NCI-H2107 (cell line): Measurements from ENCODE around the gene STAT6.

Experiments
- DNase-seq: peaks from one replicate; lab custom pipeline; 2025; lab: John Stamatoyannopoulos, UW

The STAT6 gene

DNA sequence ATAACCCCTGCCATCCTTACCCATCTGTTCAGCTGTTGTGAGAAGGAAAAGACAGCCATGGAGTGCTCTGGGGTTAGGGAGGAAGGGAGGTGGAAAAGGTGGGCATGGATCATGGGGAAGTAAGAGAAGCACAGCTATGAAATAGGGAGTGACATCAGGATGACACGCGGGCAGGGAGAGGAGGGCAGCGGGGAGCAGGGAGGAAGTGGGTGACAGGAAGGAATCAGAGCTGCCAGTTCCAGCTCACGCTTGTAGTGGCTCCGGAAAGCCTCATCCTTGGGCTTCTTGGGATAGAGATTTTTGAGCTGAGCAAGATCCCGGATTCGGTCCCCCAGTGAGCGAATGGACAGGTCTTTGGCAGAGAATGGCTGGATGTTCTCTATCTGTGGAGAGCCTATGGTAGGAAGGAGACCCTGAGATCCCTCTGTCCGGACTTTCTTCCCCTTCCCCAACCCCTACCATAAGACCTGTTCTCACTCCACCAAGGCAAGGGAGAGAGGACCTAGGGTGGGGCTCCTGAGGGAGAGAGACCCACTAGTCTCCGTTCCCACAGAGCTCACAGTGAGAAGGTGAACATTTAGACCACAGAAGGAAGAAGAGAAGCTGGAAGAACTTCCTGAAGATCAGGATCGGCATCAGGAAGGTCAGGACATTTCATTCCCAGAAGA, 12.0 kb downstream of the STAT6 start:
- no peak for DNase-seq

DNA sequence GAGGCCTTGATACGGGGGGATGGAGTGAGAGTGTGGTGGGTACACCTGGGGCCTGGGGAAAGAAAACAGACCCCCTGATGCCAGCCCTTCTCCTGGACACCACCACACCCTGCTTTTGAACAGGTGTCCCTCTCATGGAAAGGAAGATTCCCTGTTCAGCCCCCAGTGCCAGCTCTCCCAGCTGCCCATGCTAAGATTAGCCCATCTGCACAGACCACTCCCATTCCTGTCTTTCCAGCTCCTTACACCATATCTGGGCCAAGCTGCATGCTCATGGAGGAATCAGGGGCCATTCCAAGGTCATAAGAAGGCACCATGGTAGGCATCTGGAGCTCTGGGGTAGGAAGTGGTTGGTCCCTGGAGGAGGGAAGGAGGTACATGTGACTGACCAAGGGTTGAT, 12.6 kb downstream of the STAT6 start:
- no peak for DNase-seq

DNA sequence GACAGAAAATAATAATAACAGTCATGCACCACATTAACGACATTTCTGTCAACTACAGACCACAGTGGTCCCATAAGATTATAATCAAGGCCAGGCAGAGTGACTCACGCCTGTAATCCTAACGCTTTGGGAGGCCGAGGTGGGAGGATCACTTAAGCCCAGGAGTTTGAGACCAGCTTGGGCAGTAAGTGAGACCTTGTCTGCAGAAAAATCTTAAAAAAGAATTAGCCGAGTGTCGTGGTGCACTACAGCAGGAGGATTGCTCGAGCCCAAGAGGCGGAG, 13.7 kb downstream of the STAT6 start:
- DNase-seq, result no peak

DNA sequence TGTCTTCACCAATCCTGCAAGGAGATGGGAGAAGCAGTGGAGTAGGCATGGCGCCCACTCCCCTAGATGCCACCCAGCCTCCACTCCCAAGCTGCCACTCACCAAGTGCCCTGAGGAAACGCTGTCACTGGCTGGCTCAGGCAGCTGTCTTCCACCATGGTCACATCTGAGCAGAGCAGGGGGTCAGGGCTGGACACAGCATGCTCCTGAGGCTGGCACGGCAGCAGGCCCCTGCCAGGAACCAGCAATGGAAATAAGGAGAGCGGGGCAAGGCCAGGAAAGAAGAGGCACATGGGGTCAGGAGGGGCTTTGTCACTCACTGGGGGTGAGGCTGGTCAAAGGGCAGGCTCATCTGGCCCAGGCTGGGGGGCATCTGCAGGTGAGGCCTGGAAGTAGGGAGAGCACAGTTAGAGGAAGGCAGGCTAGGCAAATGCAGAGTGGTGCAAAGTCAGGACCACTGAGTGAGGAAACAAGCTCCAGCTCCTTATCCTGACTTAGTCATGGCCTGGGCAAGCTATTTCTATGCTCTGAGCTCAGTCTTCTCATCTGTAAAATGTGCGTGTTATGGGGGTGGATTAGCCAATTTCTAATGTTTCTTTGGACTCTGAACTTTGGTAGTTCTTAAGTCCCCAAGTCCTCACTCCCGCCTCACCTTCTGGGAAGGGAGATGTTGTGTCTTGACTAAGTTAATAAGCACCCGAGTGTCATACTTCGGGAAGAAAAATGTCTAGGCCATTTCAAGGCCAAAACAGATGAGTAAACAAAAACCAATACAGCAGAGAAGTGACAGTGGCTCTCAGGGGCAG, 14.2 kb downstream of the STAT6 start:
- DNase-seq, result no peak

DNA sequence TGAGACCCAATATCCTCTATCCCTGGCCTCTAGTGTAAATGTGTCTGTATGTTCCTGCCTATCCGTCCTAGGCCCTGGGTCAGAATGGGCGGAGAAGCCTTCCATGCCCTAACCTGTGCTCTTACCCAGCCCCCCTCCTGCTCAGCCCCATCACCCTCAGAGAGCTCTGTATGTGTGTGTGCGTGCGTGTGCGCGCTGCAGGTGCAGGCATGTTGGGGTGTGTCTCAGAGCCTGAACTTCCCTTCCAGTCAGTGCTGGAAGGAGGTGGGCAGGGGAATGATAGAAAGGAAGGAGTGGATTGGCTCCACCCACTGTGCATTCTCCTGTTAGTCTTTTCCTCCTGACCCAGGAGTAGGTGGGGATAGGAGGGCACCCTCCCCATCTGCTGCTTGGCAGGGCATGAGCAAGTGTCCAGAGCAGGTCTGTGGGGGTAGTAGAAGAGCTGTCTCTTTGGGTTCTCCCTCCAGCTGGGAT, 15.0 kb downstream of the STAT6 start:
- DNase-seq, result no peak

DNA sequence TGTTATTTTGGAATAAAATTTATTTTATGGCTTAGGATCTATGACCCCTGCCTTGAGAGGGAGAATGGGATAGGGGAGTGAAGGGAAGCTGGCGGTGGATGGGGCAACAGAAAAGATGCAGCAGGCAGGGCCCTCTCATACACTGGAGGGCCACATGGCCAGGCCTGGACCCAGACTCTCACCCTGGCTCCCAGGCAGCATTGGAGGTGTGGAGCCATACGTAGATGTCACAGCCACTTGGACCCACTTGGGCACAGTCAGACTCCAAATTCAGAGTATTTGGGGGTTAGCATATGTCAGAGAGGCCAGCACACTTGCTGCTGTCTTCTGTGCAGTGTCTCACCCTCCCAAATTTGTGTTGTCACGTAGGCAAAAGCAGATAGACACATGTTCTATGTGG, 15.7 kb downstream of the STAT6 start:
- DNase-seq, result no peak

DNA sequence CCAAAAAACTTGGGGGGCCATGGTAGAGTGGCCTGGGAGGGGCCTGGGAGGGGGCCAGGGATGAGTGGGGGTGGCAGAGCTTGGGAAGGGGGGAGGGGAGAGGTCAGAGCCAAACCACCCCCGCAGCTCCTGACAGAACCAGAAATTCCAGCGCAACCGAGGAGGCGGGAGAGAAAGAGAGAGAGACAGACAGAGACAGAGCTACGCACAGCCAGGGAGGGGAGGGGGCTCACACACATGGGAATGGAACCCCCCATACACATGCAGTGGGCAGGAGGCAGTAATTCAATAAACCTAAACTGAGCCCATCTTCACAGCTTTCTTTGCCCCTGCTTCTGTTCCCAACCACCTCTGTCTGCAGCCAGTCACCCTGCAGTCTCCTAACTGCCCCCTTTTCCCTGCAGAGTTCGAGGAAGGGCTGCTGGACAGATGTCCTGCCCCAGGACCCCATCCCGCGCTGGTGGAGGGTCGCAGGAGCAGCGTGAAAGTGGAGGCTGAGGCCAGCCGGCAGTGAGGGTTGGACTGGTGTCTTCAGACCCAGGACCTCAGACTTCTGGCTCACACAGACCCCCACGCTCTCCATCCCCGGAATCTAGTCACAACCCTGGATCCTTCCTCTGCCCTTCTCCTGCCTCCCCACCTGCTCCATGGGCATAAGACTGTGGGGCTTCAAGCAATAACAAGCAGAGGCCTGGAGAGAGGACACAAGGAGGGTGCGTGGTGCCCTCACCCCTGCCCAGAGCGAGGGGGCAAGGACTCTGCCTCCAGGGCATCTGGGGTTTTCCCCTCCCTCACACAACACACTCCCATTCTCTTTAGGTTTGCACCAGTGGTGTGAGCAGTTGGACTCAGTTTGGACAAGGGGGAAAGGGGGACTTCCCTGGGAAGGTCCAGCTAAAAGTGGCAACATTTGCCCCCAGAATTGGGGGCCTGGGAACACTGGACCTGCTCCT, 16.7 kb downstream of the STAT6 start:
- DNase-seq, result no peak

DNA sequence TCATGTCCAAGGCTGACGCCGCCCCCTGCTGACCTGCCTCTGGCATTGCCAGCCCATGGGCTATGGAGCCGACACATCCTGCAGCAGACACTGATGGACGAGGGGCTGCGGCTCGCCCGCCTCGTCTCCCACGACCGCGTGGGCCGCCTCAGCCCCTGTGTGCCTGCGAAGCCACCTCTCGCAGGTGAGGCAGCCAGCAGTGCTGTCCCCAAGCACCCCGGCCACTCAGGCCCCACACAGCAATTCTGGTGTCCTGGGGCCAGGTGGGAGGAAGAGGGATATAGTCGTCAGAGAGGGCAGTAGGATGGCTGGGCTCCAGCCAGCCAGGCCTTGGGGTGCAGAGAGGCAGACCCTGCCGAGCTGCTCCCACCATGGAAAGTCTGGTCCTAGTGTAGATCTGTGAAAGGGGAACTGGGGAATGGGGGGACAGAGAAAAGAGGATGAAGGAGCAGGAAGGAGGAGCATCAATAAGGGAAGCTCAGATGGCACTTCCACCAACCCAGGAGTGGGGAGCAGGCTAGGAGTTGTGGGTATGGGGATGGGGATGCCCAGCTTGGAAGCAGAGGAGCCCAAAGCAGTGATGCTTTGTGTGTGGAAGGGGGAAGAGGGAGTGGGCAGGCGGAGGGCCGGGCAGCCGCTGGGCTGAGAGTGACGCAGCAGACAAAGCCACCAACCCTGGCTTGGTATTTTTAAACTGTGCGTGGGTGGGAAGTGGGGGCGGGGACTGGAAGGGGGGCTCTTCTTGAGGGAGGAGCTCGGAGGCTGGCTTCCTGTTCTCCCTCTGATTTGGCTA, 17.6 kb downstream of the STAT6 start:
- DNase-seq, result no peak

DNA sequence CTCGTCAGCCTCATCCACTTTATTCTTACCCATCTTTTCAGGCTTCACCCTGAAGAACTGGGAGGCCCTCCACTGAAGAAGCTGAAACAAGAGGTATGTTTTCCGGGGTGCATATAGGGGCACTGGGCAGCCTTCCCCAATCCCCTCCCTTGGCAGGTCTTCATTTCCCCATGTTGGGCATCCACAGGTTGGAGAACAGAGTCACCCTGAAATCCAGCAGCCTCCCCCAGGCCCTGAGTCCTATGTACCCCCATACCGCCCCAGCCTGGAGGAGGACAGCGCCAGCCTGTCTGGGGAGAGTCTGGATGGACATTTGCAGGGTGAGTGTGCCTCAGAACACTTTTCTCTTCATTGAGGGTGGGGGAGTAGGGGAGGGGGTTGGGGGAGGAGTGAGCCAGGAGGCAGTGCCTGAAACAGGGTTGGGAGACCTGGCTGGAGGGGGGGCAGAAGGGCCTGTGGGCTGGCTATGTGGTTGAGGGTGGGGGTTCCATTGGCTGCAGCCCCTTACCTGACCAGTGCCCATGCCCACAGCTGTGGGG, 18.2 kb downstream of the STAT6 start:
- DNase-seq, result no peak

DNA sequence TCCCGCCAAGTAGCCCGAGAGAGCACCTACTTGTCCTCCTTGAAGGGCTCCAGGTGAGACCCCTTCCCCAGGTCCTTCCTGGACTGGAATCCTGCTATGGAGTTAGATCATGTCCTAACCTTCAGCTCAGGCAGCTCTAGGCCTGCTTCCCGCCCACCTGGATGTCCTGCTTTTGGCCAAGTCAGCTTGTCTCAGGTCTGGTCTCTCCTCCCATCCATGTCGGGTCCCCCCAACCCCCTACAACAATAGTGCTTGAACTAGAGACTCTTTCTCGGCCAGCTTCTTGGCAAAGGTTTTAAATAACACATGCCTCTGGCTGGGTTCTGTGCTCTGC, 18.7 kb downstream of the STAT6 start:
- no peak for DNase-seq

DNA sequence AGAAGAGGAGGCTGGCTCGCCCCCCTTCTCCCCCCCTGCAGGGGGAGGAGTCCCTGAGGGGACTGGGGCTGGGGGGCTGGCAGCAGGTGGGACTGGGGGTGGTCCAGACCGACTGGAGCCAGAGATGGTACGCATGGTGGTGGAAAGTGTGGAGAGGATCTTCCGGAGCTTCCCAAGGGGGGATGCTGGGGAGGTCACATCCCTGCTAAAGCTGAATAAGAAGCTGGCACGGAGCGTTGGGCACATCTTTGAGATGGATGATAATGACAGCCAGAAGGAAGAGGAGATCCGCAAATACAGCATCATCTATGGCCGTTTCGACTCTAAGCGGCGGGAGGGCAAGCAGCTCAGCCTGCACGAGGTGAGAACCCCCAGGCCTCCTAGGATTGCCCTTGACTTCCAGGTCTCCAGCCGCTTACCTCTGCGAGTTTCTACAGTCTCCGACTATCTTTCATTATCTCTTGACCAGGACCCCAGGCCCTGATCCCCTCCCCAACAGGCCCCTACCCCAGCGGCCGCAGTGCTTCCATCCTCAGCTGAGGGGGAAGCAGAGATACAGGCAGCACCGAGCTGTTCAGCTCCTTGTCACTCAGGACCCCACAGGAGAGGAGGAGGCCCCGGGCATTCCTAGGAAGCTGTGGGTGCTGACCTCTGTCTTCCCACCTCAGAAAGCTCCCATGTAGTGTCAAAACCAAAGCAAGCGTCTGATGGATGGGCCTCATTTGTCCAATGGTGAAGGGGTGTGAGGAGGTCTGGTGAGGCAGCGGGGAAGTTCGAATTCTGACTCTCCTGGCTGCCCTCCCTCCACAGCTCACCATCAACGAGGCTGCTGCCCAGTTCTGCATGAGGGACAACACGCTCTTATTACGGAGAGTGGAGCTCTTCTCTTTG, 19.3 kb downstream of the STAT6 start:
- DNase-seq, result no peak

DNA sequence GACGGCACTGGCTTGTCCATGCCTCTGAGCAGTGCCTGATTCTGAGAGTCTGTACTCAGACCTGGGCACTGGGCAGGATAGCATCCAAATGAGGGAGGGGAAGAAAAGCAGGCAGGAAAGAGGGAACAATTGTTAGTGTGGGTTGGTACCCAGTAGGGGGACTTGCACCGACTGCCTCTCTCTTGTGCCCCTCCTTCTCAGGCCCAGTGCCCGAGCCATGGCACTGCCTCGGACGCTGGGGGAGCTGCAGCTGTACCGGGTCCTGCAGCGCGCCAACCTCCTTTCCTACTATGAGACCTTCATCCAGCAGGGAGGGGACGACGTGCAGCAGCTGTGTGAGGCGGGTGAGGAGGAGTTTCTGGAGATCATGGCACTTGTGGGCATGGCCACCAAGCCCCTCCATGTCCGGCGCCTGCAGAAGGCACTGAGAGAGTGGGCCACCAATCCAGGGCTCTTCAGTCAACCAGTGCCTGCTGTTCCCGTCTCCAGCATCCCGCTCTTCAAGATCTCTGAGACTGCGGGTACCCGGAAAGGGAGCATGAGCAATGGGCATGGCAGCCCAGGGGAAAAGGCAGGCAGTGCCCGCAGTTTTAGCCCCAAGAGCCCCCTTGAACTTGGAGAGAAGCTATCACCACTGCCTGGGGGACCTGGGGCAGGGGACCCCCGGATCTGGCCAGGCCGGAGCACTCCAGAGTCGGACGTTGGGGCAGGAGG, 20.1 kb downstream of the STAT6 start:
- DNase-seq, result no peak

DNA sequence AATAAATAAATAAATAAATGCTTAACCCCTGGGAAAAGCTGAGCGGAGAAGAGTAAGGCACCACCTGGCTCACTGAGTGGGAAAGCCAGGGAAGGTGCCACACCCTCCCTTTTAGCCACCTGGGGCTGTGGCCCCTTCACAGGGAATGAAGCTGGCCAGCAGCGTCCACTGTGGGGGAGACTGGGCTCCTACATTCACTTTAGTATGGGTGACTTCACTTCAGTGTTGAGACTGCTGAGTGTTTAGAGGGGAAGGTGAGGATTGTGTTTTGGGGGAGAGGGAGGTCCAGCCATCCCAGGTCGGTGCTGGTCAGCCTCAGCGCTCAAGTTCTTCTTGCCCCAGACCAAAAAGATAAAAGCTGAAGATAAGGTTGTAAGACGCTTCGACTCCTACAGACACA, 20.7 kb downstream of the STAT6 start:
- no peak for DNase-seq

DNA sequence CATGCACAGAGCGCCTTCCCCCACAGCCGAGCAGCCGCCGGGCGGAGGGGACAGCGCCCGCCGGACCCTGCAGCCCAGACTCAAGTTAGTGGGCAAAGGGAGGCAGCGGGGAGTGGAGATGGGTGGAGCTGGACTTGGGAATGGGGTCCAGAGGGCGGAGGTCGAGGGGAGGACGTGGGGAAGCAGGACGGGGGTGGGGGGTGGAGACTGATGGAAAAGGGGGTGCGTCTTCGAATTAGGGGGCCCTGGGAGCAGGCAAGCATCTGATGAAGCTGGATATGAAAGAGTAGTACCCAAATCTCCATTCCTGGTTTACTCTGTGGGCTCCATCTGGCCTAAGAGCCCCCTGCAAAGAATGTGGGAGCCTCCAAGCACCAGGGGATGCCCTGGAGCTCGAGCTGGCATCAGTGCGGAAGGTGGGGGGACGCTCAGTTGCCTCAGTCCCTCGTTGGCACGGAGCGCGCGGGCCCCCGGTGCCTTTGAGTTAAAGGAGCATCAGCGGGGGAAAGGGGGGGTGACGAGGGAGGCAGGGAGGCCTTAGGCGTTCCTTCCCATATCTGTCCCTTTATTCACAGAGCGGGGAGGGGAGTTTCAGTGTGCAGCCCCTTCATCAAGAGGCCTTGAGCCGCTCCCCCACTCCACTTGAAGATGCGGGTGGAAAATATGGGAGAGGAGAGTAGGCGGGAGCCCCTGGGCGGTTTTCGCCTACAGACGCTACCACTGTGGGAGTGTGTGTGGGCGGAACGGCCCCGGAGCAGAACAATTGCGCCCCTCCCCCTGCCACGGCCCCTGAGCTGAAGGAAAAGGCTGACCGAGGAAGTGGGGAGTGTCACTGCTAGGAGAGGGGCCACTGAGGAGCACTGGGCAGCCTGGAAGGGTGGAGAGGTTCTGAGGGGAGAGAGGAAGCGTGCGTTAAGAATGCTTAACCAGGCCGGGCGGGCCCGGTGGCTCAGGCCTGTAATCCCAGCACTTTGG, 21.6 kb downstream of the STAT6 start:
- DNase-seq, result no peak

DNA sequence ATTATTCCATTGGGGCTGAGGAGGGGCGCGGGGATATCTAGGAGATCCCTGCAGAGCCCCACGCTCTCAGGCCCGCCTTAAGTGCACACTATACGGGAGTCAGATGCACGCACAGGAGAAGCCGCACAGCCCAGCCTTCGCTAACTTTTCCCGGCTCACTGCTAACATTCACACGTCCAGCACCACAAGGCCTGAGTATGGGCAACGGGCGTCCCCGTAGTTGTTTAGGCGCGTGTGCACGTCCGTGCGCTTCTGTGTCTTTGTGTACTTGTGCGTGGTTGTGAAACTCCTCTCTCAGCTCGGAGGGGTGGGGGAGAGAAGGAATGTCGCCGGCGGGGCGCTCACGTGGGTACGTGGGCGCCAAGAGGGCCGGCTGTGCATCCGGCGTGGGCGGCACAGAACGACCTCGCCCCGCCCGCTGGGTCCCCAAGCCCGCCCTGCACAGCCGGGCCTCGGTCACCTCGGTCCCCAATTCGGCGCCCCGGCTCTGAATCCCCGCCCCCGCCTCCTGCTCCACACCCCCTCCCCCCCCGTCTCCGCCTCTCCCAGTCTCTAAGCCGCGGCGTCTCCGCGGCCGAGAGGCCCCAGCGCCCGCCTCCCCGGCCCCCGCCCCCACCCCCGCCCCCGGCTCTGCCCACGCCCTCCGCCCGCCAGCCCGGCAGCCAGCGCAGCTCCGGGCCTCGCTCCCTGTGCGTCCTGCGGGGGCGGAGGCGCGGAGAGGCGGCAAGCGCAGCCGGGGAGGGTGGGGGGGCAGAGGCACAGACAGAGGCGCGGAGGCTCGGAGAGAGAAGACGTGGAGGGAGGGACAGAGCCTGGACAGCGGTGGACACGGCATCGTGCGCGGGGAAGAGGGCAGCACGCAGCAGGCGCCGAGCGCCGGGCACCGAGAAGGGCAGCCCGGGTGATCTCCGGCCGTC, 22.6 kb downstream of the STAT6 start, which contains the start of gene NAB2:
NAB2 (plus strand) TSS at position 761 of the 917 bp plus-strand sequence. CDS start 158 bp downstream, outside the sequence.
- DNase-seq, result peak; percentile 66

DNA sequence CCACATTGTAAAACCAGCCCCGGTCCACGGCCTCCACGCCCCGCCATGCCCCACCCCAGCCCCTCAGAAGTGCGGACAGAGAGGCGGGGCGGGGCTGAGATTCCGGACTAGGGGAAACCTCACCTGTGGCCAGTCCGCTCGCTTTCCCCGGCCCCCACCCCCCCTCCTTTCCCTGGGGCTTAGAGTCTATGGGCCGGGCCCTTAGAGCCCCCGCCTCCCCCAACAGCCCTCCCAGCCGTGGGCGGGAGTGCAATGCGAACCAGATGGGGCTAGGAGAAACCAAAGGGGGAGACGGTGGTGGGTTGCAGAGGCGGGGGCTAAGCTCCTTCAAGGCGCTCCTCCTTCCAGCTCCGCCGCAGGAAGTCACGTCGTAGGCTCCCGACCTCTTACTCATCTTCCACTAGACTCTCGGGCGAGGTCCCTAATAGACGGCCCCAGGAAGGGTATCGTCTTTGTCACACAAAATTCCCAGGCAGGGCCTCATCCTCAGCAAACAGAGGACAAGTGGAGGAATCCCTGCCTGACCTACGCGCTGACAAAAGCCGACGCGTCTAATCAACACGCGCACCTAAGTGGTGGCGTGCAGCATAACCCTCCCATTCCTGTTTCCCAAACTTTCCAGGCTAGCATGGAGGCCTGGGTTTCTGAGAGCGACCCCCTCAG, 23.3 kb downstream of the STAT6 start:
- no peak for DNase-seq
